ENCODE data around the gene GLIS2. TPM values are rescaled to one million over a fixed set of nuclear protein-coding genes. Genes with fewer than 3 reads are reported as not detected.

GLIS2 gene
- under 1 TPM; 0.38 to 0.51 TPM for total RNA-seq

DNA sequence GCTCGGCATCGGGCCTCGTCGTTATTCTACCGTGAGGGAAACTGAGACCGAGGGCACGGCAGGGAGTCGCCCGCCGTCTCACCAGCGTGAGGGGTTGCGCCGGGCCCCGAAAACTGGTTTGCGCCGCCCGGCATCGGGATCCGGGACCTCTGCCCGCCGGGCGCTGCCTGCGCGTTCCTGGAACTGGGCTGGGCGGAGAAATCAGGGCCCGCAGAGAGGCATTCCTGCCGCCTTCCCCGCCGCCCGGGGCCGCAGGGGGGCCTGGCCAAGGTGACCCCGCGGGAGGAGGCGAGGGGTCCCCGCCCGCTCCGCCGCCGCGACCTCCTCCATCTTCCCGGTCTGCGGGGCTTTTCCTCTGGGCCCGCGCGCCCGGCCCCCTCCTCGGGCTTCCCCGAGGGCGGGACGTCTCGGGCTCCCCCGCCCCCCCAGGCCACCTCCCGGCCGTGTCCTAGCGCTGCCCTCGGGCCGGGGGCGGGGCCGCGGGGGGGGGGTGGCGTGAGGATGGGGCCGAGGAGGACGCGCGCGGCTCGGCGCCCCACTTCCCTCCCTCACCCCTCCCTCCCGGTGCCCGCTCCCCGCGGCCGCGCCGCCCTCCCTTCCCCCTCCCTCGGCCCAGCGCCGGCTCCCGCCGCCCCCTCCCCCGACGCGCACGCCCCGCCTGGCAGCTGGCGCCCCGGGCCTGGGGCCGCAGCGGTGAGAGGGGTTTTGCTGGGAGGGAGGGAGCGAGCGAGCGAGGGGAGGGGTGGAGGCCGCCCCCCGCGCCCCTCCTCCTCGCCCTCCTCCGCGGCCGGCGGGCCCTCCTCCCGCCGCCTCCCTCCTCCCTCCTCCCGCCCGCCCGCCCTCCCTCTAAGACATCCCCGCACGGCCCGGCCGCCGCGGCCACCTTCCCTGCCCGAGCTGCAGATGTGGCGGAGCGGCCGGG is at the start of gene GLIS2:
GLIS2 (plus strand) TSS at position 882 of the 922 bp plus-strand sequence. CDS start 16,214 bp downstream, outside the sequence.

DNA sequence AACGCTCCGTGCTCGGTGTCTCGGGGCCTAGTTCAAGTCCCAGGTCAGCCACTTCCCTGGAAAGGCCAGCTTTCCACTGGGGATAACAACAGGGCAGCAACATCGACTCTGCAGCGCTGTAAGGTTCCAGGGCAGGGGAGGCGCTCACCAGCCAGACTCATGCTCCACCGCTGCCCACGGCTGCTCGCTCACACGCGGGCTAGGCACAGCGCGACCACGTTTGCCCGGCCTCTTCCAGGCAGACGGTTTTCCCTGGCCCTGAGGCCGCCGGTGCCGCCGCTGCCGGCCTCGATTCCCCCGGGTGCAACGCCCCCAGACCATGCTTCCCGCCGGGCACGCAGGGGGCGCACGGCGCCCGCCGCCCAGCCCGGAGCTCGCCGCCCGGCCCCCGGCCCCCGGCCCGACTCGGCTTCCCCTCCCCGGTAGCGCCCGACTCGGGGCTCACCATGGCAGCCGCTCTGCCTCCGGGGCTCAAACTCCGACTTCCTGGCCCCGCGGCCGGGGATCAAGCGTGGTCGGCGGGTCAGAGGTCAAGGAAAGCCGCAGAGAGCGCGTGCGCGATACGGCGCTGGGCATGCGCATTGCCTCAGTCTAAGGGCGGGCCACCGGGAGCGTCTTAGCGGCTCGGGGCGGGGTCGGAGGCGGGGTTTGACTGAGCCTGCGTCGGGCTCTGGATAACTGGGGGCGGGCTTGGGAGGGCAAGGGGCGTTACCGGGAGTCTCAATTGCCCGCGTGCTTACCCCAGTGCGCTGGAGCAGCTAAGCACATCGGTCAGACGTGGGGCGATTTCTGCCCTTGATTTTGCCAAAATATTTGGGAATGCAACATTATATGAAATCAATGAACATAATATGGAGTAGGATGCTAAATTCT is 35.2 kb downstream of the GLIS2 start, which contains the start of gene PAM16:
PAM16 (minus strand) TSS at position 535 of the 873 bp plus-strand sequence; CDS start at position 448, 87 bp downstream.

DNA sequence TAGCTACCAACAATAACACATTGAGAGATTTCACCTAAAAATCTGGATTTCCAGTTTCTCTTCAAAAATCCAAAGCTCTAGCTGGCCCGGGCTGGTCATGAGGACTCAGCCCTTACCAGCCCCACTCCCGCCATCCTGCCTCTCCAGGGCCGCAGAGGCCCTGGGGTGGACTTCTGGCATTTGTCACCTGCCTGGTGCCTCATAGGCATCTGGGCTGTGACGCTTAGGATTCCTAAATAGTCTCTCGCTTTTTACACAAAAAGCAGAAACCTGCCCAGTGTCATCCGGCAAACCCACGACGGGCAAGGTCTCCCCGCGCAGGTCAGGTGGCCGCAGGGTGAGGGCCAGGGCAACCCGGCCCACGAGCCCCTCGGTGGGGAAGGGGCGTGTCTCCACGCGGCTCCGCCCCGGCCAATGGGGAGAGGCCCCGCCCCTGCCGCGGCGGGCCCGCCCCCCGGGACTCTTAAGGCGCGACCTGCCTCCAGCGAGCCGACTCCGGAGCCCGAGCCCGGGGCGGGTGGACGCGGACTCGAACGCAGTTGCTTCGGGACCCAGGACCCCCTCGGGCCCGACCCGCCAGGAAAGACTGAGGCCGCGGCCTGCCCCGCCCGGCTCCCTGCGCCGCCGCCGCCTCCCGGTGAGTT is 55.6 kb downstream of the GLIS2 start, which contains the start of gene VASN:
VASN (plus strand) TSS at position 492 of the 644 bp plus-strand sequence. CDS start 9,030 bp downstream, outside the sequence.

Other genes with a start within 250 kb of the GLIS2 start
- 1 to 10 TPM; 6.2 to 7.2 TPM for gene ADCY9, start 199.6 kb upstream of the GLIS2 start, total RNA-seq
- not detected for gene SRL, start 74.0 kb upstream of the GLIS2 start, total RNA-seq
- 10 to 100 TPM; 20.1 to 23.5 TPM for gene TFAP4, start 43.0 kb upstream of the GLIS2 start, total RNA-seq
- 10 to 100 TPM; 33.6 to 34.8 TPM for gene PAM16, start 35.3 kb downstream of the GLIS2 start, total RNA-seq
- gene VASN, start 55.8 kb downstream of the GLIS2 start, total RNA-seq: not detected
- 100 to 1,000 TPM; 195 to 201 TPM for gene CORO7, start 100.5 kb downstream of the GLIS2 start, total RNA-seq
- gene DNAJA3, start 109.8 kb downstream of the GLIS2 start, total RNA-seq: 10 to 100 TPM; 43.5 to 45.3 TPM
- gene NMRAL1, start 158.6 kb downstream of the GLIS2 start, total RNA-seq: 10 to 100 TPM; 43.8 to 46.6 TPM
- gene HMOX2, start 160.3 kb downstream of the GLIS2 start, total RNA-seq: 10 to 100 TPM; 77.6 to 85.4 TPM
- 10 to 100 TPM; 33.2 to 33.6 TPM for gene CDIP1, start 222.7 kb downstream of the GLIS2 start, total RNA-seq
- under 1 TPM; 0.25 to 0.39 TPM for gene C16orf96, start 240.3 kb downstream of the GLIS2 start, total RNA-seq